Kasumi-1 (cell line): ENCODE data around the gene HAUS6.
"Not testable (repeated sequence)": the region's sequence is repeated elsewhere in the genome, so short reads cannot be mapped to it uniquely, and the experiment has no call there.

Source experiments
- DNase-seq, 2 experiments: peaks; one replicate each; lab custom pipeline; 2025; lab: John Stamatoyannopoulos, UW

The HAUS6 gene

DNA sequence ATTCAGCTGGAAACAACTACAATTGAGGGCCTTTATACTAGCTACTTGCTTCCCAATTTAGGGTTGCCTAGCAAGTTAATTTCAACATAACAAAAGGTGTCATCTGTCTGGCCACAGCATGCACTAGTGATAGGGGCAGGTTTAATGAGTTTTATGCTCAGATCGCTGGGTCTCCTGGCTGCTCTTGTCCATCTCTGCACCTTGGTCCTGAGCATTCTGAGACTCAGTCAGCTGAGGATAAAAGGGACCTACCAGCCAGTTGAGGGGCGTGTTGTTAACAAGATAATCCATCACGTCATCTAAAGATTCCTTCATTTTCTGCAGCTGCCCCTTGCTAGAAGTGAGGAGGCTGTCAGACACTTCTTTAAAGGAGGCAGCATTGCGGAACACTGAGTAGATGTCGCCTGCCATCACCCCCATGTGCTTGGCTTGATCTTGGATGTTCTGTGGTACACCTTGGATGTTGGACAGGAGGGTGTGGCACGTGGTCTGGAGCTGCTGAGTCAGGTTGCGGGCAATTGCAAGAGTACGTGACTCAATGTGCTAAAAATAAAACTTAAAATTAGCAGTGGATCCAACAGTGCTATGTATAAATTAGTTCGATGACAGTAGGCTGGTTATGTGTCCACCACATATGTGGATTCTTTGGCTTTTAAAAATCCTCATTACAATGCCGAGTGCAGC lies 13.5 kb upstream of the HAUS6 start:
- no peak for DNase-seq

DNA sequence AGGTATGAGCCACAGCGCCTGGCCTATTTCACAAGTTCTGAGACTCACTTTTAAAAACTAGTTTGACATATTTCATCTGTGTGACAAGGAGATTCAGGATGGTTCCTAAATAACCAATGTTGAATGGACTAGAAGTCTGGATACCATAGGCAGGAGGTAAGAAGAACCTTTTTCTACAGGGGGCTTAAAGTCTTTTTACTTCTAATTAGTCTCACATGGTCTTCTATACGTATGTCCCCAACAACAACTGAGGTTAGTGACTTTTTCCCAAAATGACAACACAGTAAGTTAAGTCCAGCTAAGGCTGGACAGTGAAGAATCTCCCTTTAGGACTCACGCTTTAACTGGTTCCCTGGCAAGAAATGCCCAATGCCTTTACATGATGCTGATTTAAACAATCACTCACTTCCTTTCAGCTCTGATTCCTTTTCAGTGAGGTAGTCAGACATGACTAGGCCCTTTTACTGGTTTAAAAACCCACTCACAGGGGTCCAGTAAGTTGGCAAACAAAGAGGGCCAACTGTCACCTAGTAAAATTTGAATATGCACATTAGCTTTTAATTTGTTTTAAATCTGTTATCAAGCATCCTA lies 12.1 kb upstream of the HAUS6 start:
- DNase-seq, result no peak

DNA sequence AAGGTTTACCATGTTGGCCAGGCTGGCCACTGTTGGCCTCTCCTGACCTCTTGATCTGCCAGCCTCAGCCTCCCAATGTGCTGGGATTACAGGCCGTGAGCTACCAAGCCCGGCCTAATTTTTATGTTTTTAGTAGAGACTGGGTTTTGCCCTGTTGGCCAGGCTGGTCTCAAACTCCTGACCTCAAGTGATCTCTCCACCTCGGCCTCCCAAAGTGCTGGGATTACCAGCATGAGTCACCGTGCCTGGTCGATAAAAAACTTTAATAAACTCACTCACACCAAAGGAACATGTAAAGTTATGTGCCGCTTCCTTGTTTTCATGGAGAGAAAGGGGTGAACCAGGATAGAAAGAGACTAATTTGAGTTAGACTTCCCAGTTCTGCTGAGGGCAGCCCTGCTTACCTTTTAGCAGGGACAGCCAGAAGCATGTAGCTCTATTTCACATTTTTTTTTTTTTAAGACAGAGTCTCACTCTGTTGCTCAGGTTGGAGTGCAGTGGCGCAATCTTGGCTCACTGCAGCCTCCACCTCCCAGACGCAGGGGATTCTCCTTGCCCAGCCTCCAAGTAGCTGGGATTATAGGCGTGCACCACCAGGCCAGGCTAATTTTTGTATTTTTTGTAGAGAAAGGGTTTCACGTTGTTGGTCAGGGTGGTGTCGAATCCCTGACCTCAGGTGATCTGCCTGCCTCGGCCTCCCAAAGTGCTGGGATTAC lies 11.4 kb upstream of the HAUS6 start:
- no peak for DNase-seq

DNA sequence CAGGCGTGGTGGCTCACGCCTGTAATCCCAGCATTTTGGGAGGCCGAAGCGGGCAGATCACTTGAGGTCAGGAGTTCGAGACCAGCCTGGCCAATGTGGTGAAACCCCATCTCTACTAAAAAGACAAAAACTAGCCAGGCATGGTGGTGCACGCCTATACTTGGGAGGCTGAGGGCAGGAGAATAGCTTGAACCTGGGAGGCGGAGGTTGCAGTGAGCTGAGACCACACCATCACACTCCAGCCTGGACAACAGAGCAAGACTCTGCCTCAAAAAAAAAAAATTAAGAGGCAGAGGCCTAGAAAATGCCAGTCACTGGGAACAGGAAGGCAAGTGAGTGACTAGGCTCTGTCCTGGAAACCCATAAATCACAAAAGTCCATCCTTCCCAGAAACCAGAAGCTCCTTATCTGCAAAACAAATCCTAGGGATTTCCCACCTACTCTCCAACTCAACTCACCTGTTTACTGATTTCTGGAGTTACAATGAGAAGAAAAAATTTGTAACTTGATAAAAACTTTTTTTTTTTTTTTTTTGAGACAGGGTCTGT lies 10.4 kb upstream of the HAUS6 start:
- DNase-seq, result not testable (repeated sequence)

DNA sequence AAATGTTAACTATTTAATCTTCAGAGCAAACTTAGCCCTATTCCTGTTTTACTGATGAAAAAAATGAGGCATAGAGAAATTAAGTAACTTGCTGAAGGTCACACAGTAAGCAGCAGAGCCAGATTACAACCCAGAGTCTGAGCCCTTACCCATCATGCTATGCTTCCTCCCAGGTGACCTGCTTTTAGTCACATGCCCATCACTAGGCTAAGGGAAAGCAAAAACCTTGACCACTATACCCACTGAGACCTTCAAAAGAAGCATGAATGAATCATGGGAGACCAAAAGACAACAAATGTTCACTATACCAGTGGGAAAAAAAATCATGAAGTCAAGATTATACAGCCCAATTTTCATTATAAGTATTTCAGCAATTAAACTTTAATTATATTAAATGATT lies 5.3 kb upstream of the HAUS6 start:
- DNase-seq, result no peak

DNA sequence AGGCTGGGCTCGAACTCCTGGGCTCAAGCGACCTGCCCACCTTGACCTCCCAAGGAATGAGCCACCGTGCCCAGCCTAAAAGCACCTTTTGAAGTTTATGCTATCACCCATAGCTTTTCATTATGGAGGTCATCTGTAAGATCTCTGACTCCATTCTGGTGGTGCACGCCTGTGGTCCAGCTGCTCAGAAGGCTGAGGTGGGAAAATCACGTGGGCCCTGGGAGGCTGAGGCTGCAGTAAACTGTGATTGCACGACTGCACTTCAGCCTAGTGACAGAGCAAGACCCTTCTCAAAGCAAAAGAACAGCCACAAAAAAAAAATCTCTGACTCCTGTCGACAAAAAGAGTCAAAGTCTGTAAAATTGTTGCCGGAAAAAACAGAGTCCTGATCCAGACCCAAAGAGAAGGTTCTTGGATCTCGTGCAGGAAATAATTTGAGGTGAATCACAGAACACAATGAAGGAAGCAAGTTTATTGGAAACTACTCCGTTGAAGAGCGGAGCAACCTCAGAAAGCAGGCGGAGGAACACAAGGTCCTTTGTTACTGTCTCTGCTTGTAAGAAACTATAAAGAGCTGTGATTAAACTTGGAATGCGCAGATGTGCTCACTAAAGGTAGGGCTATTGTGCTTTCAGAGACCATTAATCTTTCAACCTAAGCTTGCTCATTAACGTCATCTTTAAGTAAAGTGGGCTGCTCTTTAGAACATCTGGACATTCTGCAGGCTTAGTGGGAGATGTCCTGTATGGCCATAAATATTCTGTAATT lies 2.0 kb upstream of the HAUS6 start:
- DNase-seq, result no peak

DNA sequence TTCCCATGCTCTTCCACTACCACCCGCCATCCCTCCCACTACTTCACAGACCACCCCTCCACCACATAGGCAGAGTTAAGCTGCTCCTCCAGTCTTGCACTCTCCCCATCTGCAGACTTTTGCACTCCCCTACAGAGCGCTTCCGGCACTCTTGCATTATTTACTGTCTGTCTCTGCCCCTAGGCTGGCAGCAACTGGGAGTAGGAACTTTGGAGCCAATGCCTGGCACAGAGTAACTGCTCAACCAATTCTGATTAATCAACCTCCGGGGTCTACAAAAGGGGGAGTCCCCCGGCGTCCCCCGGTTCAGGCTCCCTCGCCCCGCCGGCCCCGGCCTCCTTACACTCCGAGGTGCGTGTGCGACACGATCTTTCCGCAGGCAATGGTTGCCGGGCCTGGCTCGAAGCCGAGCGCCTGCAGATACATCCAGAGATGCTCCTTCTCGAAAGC lies 498 bp downstream of the HAUS6 start:
- DNase-seq, result peak; percentile 13 to 41

DNA sequence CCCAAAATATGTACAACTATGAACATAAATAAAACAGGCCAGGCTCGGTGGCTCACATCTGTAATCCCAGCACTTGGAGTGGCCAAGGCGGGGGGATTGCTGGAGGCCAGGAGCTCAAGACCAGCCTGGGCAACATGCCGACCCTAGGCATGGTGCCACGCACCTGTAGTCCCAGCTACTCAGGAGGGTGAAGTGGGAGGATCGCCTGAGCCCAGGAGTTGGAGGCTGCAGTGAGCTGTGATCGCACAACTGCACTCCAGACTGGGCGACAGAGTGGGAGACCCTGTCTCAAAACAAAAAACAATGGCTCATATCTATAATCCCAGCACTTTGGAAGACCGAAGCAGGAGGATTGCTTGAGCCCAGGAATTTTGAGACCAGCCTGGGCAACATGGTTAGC lies 1.5 kb downstream of the HAUS6 start:
- DNase-seq, result no peak

DNA sequence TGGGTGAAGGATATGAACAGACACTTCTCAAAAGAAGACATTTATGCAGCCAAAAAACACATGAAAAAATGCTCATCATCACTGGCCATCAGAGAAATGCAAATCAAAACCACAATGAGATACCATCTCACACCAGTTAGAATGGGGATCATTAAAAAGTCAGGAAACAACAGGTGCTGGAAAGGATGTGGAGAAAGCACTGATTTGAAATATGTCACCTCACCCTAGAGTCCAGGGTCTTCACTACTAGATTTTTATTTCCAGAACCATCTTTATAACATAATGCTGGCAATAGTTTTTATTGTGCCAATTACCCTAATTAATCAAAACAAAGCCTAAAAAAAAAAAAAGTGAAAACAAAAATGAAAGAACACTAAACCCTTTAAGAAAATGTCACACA lies 5.3 kb downstream of the HAUS6 start:
- not testable (repeated sequence) for DNase-seq

DNA sequence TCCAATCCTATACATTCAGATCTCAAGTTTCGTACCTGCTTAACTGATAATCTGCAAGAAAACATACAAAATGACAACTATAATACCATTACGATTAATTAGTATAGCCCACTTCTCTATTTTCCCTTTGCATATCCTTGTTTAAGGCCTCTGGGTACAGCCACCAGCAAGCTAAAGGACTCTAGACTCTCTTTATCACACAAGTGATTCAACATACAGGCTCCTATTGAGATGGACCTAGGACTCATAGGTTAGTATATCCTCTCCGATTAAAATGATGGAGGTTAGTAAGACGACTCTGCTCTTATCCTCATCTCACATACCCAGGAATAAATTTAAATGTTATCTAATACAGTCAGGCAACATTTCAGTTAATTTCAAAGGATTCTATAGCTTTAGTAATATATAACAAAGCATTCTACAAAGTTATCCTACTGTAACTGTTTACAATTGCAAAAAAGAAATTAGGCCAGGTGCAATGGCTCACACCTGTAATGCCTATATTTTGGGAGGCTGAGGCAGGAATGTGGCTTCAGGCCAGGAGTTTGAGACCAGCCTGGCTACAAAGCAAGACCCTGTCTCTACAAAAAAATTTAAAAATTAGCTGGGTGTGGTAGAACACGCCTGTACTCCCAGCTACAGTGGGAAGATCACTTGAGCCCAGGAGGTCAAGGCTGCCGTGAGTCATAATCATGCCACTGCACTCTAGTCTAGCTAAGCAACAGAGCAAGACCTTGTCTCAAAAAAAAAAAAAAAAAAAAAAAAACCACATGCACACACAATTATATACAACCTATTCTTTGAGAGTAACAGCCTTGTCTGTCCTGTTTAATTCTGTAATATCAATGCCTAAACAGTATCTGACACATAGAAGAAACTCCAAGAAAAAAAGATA lies 15.4 kb downstream of the HAUS6 start:
- no peak for DNase-seq

DNA sequence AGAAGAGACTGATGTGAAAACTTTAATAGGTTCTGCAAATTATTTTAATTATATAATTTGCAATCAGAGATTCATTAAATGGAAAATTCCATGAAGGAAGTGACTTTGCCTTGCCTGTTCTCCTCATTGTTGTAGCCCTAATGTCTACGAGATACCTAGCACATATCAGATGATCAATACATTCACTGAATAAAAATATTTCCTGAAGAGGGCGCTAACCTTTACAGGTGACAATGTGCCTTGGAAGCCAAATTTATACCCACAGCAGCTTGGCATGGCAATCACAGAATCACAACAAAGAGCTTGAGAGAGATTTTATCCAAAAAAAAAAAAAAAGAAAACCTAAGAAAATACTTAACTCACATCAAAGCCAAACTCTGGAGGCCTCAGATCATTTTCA lies 17.4 kb downstream of the HAUS6 start:
- DNase-seq, result peak in 1 of 2 experiments; percentile 0

DNA sequence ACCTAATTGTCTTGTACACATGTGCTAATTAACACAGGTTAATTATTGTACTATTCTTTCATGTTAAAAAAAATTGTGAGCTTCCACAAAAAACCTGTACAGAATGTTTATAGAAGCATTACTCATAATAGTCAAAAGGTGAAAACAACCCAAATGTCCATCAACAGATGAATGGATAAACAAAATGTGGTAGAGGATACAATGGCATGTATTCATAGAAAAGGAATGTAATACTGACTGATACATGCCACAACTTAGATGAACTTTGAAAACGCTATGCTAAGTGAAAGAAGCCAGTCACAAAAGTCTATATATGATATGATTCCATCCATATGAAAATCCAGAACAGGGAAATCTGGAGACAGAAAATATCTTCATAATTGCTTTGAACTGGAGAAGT lies 27.9 kb downstream of the HAUS6 start:
- no peak for DNase-seq

DNA sequence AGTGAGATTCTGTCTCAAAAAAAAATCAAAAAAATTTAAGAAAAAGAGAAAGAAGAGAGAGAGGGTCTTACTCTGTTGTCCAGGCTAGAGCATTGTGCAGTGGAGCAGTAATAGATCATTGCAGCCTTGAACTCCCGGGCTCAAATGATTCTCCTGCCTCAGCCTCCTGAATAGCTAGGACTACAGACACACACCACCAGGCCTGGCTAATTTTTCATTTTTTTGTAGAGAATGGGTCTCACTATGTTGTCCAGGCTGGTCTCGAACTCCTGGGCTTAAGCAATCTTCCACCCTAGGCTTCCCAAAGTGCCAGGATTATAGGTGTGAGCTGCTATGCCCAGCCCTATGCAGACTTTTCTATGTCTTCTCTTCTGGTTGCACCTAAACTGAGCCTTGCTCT lies 28.5 kb downstream of the HAUS6 start:
- DNase-seq, result no peak

DNA sequence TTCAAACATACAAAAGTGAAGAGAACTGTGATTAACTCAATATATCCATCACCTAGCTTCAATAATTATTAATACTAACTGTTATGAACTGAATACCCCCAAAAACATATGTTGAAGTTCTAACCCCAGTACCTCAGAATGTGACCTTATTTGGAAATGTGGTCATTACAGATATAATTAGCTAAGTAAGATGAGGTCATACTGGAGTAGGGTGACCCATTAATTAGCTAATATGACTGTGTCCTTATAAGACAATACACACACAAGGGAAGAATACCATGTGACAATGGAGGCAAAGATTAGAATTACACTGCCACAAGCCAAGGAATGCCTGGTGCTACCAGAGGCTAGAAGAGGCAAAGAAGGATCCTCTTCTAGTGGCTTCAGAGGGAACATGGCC lies 45.7 kb downstream of the HAUS6 start:
- DNase-seq, result no peak

DNA sequence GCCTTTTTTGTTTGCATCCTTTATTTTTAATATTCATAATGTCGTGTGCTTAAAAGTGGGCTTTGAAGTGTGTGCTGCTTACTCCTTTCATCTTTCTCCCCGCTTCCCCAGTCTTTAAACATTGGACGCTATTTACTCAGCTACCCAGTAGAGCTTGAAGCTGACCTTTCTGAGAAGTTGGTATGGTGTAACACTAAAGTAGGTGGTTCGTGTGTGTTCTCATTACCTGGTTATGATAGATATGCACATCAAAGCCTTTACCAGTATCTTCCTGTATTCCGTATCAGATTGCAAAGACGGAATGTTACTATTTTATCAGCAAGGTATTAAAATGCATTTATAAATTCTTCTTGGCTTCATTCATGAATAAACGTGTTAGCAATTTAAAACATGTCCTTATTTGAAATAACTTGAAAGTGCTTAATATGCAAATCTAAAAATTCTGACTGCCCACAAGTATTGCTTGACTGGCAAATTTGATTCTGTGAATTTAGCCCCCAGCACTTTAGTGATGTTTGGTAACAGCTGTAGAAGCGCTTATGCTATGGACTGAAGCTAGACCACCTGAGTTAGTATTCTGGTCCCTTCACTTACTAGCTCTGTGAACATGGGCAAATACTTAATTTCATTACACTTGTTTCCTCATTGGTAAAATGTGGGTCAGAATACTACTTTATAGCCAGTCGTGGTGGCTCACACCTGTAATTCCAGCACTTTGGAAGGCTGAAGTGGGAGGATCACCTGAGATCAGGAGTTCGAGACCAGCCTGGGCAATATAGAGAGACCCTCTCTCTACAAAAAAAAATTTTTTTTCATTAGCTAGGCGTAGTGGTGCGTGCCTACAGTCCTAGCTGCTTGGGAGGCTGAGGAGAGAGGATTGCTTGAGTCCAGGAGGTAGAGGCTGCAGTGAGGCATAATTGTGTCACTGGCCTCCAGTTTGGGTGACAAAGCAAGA lies 51.8 kb downstream of the HAUS6 start:
- DNase-seq, result no peak

DNA sequence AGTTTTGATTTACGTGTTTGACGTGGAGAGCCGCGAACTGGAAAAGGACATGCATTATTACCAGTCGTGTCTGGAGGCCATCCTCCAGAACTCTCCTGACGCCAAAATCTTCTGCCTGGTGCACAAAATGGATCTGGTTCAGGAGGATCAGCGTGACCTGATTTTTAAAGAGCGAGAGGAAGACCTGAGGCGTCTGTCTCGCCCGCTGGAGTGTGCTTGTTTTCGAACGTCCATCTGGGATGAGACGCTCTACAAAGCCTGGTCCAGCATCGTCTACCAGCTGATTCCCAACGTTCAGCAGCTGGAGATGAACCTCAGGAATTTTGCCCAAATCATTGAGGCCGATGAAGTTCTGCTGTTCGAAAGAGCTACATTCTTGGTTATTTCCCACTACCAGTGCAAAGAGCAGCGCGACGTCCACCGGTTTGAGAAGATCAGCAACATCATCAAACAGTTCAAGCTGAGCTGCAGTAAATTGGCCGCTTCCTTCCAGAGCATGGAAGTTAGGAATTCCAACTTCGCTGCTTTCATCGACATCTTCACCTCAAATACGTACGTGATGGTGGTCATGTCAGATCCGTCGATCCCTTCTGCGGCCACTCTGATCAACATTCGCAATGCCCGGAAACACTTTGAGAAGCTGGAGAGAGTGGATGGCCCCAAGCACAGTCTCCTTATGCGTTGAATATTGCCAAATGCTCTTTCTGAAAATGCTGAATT lies 52.6 kb downstream of the HAUS6 start:
- DNase-seq, result peak in 1 of 2 experiments; percentile 6

DNA sequence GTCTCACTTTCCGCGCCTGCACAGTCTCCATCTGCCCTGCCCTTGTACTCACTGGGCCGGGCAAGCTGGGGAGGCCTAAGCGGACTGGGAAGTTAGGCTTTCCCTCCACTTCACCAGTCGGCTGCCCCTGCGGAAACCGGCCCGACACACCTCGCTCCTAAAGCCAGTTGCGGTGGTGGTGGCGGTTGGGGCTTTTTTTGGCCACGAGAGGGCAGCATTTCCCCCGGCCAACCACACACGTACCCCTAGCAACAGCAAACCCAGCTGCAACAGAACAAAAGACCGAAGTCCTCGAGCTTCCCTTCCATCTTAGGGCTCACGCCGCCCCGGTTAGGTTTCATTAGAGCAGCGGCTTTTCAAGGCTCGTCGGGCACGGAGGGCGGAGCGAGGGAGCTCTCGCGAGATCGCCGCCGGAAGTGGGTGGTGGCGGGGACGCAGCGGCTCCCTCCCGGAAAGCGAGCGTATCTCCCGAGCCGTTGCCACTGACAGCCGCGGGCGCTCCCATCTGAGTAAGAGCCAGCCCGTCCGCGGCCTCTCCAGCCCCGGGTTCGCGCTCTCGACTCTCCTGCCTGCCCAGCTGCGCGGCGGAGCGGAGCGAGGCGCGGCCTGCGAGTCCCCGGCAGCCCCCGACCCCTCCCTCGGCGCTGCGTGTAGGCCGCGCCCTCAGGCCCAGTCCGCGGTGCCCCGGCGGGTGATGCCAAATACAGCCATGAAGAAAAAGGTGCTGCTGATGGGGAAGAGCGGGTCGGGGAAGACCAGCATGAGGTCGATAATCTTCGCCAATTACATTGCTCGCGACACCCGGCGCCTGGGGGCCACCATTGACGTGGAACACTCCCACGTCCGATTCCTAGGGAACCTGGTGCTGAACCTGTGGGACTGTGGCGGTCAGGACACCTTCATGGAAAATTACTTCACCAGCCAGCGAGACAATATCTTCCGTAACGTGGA lies 53.5 kb downstream of the HAUS6 start, which contains the start of gene RRAGA:
Gene RRAGA, plus strand, starts transcription at position 462 of the 951 bp plus-strand sequence. Its CDS starts 233 bp downstream, at position 695.
- DNase-seq, result peak; percentile 85 to 87

DNA sequence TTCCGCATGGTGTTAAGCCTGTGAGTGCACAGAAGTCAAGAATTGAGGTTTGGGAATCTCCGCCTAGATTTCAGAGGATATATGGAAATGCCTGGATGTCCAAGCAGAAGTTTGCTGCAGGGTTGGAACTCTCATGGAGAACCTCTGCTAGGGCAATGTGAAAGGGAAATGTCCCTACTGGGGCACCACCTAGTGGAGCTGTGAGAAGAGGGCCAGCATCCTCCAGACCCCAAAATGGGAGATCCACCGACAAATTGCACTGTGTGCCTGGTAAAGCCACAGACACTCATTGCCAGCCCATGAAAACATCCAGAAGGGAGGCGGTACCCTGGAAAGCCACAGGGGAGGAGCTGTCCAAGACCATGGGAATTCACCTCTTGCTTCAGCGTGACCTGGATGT lies 66.1 kb downstream of the HAUS6 start:
- DNase-seq, result no peak
